Hematopoietic multipotent progenitor cell treated with erythropoietin and hydrocortisone succinate and interleukin-3 and kit ligand, for 15 days (in vitro differentiated cells): Measurements from ENCODE around the gene TCF7L1.

ENCODE experiments used
- DNase-seq: peaks from one replicate; pipeline ENCODE4 v3.0.0-alpha.2; 2015; ENCODE audit warnings: low spot score

The TCF7L1 gene

GRCh38 chr2:85164145-85164569, 31.0 kb downstream of the TCF7L1 start:
- DNase-seq, result no peak

DNA sequence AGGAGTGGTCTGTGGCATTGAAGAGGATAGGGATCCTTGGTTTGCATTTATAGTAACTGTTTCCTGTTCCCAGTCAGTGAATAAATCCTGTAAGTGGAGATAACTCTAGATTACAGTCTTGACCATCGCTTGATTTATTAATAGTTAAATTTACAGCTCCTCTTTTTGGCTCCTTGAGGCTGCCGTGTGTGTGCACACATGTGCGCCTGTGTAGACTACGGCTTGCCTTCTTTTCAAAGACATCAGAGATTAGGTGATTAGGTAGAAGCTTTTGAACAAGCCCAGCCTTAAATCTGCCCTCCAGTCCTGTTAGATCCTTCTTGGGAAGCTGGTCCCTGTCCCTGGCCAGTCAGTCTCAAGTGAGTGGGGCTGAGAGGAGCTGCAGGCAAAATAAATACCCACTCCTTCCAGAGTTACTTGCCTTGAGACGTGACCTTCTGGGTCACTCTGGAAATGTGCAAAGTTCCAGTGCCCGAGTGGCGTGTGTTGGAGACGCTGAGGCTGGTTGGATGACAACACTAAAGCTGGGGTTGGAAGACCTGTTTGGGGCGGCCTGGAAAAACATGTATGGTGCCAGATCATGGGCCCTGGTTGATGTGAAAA, 32.0 kb downstream of the TCF7L1 start:
- DNase-seq, result no peak

- DNase-seq, result no peak
These were observed 32.8 kb downstream of the TCF7L1 start for GRCh38 chr2:85166021-85166420.

- DNase-seq, result no peak
These were observed 34.3 kb downstream of the TCF7L1 start for GRCh38 chr2:85167479-85167878.

GRCh38 chr2:85168942-85169341, 35.8 kb downstream of the TCF7L1 start:
- DNase-seq, result no peak

DNA sequence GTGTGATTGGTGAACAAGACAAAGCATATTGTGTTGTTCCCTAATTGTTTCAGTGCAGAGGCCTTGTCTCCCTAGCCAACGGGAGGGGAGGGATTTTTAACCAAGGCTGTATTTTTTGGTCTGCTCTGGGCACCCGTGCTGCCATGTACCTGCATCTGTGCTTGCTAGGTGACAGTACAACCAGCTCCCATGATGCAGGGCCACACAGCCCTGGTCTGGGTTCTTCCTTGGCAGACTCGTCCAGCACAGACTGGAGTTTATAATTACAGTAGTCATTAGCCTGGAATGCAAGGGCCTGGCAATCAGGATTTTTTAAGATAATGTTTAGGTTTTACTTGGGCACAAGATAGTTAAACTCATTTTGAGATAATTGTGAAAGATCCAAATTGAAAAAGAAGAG, 36.4 kb downstream of the TCF7L1 start:
- no peak for DNase-seq

DNA sequence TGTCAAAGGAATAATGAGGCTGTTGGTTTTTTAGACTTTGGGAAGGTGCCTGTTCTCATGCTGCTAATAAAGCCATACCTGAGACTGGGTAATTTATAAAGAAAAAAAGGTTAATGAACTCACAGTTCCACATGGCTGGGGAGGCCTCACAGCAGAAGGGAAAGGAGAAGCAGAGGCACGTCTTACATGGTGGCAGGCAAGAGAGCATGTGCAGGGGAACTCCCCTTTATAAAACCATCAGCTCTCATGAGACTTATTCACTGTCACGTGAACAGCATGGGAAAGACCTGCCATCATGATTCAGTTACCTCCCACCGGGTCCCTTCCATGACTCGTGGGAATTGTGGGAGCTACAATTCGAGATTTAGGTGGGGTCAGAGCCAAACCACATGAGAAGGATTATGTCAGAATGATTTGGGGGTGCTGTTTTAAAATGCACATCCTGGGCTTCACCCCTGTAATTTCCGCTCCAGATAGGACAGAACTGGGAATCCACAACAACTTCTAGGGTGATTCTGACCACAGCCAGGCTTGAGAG, 37.8 kb downstream of the TCF7L1 start:
- DNase-seq, result no peak

- DNase-seq, result no peak
These were observed 38.7 kb downstream of the TCF7L1 start for GRCh38 chr2:85171916-85172315.

GRCh38 chr2:85173909-85174308, 40.7 kb downstream of the TCF7L1 start:
- DNase-seq, result no peak

- no peak for DNase-seq
These were observed 41.8 kb downstream of the TCF7L1 start for GRCh38 chr2:85174943-85175342.

DNA sequence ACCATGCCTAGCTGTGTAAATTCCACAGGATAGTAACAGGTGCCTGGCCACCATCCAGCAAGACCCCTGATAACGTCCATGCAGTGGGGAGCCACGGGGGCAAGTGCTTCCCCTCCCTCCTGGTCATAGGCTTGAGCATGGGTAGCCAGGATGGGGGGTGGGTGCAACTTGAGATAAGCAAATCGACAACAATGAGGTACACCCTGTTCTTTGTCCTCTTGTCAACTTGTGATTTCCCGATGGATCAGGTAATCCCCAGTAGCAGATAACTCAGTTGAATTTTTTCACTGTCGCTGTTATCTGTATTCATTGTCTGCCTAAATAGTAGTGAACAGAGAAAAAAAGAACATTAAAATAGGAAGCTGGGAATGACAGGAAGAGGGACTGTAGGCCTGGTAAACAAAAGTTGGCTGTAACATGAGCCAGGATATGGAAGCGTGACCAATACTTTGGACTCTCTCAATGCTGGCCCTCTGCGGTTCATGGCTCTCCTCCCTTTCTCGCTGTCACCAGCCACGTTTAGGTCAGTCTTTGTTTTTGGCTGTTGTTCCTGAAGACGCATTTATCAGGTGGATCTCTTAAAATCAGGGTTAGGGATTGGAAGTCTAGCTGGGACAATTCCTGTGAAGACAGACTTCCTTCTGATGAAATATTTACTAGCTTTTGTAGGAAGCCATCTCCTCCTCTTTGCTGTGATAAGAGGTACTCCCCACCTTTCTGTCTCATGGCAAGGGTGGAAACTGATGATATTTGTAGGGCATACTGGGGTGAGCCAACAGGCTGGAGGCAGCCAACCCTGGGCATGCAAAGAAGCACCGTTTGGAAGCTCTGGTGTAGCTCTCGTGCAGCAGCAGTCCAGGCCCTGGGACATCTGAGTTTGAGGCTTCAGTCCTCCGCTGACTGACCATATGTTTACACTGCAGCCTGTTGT, 42.4 kb downstream of the TCF7L1 start:
- DNase-seq, result no peak

- DNase-seq, result no peak
These were observed 44.0 kb downstream of the TCF7L1 start for GRCh38 chr2:85177031-85177824.

GRCh38 chr2:85178154-85178553, 45.0 kb downstream of the TCF7L1 start:
- no peak for DNase-seq

GRCh38 chr2:85178980-85179411, 45.8 kb downstream of the TCF7L1 start:
- no peak for DNase-seq

DNA sequence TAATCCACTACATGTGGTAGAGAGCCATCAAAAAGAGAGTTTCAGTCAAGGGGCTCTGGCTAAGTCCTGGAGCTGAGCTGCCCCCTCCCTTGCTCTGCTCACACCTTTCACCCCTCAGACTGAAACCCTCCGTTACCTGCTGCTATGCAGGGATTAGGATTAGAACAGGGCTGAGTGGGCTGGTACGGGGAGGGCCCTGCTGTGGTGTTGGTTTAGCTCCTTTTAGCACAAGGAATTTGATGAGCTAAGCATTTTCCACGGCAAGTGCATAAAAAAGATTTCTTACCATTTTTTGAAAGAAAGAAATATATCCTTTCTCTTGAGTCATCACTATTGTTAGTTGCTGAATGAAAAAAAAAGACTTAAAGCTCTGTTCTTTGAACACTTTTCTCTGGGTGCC, 46.3 kb downstream of the TCF7L1 start:
- DNase-seq, result no peak

DNA sequence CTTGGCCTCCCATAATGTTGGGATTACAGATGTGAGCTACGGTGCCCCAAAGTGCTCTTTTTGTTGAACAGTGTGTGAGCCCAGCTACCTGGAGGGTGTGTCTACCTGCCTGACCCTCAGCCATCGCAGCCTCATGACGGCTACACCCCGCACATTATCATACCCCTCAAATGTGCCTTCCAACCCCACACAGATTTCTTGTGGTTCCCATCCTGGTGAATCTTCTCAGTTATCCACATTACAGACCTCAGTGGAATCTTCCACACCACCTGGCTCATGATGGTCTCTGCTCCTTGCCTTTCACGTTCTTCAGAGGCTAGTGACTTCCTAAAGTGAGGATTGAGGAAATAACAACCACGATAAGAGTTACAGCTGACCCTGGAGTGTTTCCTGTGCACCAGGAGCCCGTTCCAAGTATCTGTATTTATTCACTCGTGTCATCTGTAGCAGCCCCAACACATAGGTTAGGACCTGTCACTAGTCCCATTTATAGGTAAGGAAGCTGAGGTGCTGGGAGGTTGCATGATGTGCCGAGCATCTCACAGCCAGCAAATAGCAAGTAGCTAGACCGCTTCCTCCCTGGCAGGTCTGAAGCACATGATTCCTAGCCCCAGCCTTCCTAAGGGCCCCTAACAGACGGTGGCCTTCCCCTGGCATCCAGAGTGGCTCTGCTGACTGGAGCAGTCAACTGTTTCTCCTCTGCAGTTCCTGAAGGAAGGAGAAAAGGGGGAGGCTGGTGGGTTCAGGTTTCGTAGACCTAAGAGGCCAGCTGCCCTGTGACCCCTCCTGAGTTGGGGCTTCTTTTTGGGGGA, 47.3 kb downstream of the TCF7L1 start:
- no peak for DNase-seq

DNA sequence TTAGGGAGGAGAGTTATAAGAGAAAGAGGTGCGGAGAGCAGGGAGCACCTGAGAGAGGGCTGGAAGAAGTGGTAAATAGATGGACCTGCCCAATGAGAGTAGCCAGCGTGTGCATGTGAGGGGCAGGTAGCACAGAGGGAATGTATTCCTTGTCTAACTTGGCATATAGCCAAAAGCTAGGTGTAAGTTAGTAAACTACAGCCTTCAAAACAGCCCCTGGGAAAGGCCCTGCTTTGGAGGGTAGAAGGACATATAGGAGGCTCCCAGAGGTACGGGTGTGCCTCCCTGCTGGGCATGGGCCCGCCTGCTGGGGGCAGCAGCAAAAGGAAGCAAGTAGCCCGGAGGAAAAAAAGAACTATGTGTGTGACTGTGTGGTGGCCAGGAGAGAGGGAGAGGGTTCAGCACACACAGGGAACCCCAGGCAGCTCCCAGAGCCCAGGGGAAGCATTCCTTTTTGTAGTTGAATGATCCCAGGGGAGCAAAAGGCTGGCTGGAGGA, 48.0 kb downstream of the TCF7L1 start:
- no peak for DNase-seq

- no peak for DNase-seq
These were observed 48.8 kb downstream of the TCF7L1 start for GRCh38 chr2:85181844-85182456.

GRCh38 chr2:85183076-85183475, 49.9 kb downstream of the TCF7L1 start:
- no peak for DNase-seq

GRCh38 chr2:85183479-85183878, 50.3 kb downstream of the TCF7L1 start:
- DNase-seq, result no peak

- DNase-seq, result no peak
These were observed 51.0 kb downstream of the TCF7L1 start for GRCh38 chr2:85184231-85184630.
